ENCODE measurements around the gene EVI2B.

Gene EVI2B

GRCh38 chr17:31311526-31311925, 2.3 kb downstream of the EVI2B start:
- DNase-seq (ENCODE audit: low read depth) = no peak
- no peak overlapping the region for H3K4me3 ChIP-seq (ENCODE audit: low read depth, low read length)
- no peak for TF ChIP-seq CTCF (IDR thresholded peaks at IDR 0.05; ENCODE audit: control insufficient read depth, extremely low read depth, insufficient read depth)

- TF ChIP-seq CTCF (IDR thresholded peaks at IDR 0.05; ENCODE audit: control insufficient read depth, extremely low read depth, insufficient read depth) = no peak
- H3K4me3 ChIP-seq (ENCODE audit: low read depth, low read length) = no peak overlapping the region
- no peak for DNase-seq (ENCODE audit: low read depth)
Measured at GRCh38 chr17:31310886-31311285, 3.0 kb downstream of the EVI2B start.

- DNase-seq (ENCODE audit: low read depth) = no peak
- TF ChIP-seq CTCF (IDR thresholded peaks at IDR 0.05; ENCODE audit: control insufficient read depth, extremely low read depth, insufficient read depth) = no peak
- no peak overlapping the region for H3K4me3 ChIP-seq (ENCODE audit: low read depth, low read length)
Measured at GRCh38 chr17:31310260-31310659, 3.6 kb downstream of the EVI2B start.

GRCh38 chr17:31309556-31309955, 4.3 kb downstream of the EVI2B start:
- TF ChIP-seq CTCF (IDR thresholded peaks at IDR 0.05; ENCODE audit: control insufficient read depth, extremely low read depth, insufficient read depth) = no peak
- no peak overlapping the region for H3K4me3 ChIP-seq (ENCODE audit: low read depth, low read length)
- no peak for DNase-seq (ENCODE audit: low read depth)

GRCh38 chr17:31308372-31309334, 5.2 kb downstream of the EVI2B start:
- no peak for TF ChIP-seq CTCF (IDR thresholded peaks at IDR 0.05; ENCODE audit: control insufficient read depth, extremely low read depth, insufficient read depth)
- DNase-seq (ENCODE audit: low read depth) = no peak
- H3K4me3 ChIP-seq (ENCODE audit: low read depth, low read length) = no peak overlapping the region

- TF ChIP-seq CTCF (IDR thresholded peaks at IDR 0.05; ENCODE audit: control insufficient read depth, extremely low read depth, insufficient read depth) = no peak
- H3K4me3 ChIP-seq (ENCODE audit: low read depth, low read length) = no peak overlapping the region
- DNase-seq (ENCODE audit: low read depth) = no peak
Measured at GRCh38 chr17:31307640-31308039, 6.2 kb downstream of the EVI2B start.

Measured in LNCaP clone FGC (cell line).